ENCODE data around the gene PGM5.

DNA sequence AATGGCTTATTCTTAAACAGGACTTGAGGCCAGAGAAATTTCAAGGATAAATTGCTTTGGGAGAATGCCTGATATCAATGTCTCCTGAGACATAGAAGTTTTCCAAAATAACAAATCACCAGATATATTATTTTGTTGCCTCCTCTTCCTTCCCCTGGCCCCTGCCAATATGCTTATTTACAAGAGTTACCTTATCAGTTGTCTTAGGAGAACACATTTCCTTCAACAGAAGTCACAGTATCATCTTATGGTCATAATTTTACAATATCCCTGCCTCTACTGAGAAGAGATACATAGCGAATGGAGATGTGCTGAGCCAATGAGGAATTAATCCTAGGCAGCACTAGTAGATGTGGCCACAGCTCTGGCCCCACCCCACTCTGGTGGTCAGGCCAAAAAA lies 141.2 kb downstream of the PGM5 start:
- no peak for TF ChIP-seq TAF1 (IDR thresholded peaks at IDR 0.05; ENCODE audit: low read depth, low read length)
- no peak for TF ChIP-seq POLR2AphosphoS5 (IDR thresholded peaks at IDR 0.05; ENCODE audit: low read depth, low read length)
- no peak for TF ChIP-seq POU2F2 (IDR thresholded peaks at IDR 0.05; ENCODE audit: low read depth, low read length)
